ENCODE measurements around the gene PAPPA2. TPM values are rescaled to one million over a fixed set of nuclear protein-coding genes. Genes with fewer than 3 reads are reported as not detected.
"Not testable (repeated sequence)": the region's sequence is repeated elsewhere in the genome, so short reads cannot be mapped to it uniquely, and the experiment has no call there.

Gene PAPPA2
- total and polyA plus RNA-seq, 9 donors, result 0.01 to 0.69 (median 0.32) TPM; not detected in 4

GRCh38 chr1:176557543-176558258 lies 94.7 kb downstream of the PAPPA2 start:
- Histone ChIP-seq H3K27ac (no peak overlapping the region), H3K4me3 (no peak overlapping the region), H3K27me3 (no peaks in the 10 kb centered on the region), H3K9me3 (no peaks in the 10 kb centered on the region), H3K4me1 (ENCODE audit: insufficient read depth) (no peaks in the 10 kb centered on the region), H3K36me3 (no peaks in the 10 kb centered on the region)
- intact Hi-C loops (cut with DNase I), result loop anchor here in 1 of 4 donors (10.0 kb wide), 1 partner anchor 287 kb away; no protein-coding TSS in a partner anchor
- DNase-seq, result no peak
- 49 to 69% (median 67%) methylated on average over 2 of the region's 2 CpGs for WGBS, 3 donors
- no peak for TF ChIP-seq CTCF (IDR thresholded peaks at IDR 0.05)
- TF ChIP-seq POLR2A (IDR thresholded peaks at IDR 0.05), result no peak
- TF ChIP-seq EP300 (IDR thresholded peaks at IDR 0.05), result no peak

GRCh38 chr1:176558561-176558960 lies 95.6 kb downstream of the PAPPA2 start:
- H3K27me3 ChIP-seq, result no peaks in the 10 kb centered on the region
- intact Hi-C loops (cut with DNase I), result loop anchor here in 1 of 4 donors (10.0 kb wide), 1 partner anchor 286 kb away; no protein-coding TSS in a partner anchor

GRCh38 chr1:176559474-176559873 lies 96.5 kb downstream of the PAPPA2 start:
- H3K4me3 ChIP-seq, result no peak overlapping the region
- no peaks in the 10 kb centered on the region for H3K9me3 ChIP-seq
- no peak for DNase-seq
- intact Hi-C loops (cut with DNase I), result loop anchor here in 1 of 4 donors (10.0 kb wide), 1 partner anchor 285 kb away; no protein-coding TSS in a partner anchor
- H3K36me3 ChIP-seq, result no peaks in the 10 kb centered on the region
- WGBS, 3 donors, result 24 to 28% (median 28%) methylated on average over 4 of the region's 4 CpGs
- TF ChIP-seq POLR2A (IDR thresholded peaks at IDR 0.05) (no peak), CTCF (IDR thresholded peaks at IDR 0.05) (no peak), EP300 (IDR thresholded peaks at IDR 0.05) (no peak)
- H3K27ac ChIP-seq, result no peak overlapping the region
- H3K27me3 ChIP-seq, result no peaks in the 10 kb centered on the region
- no peaks in the 10 kb centered on the region for H3K4me1 ChIP-seq (ENCODE audit: insufficient read depth)

More at GRCh38 chr1:176558561-176558960, 95.6 kb downstream of the PAPPA2 start:
- no peak for TF ChIP-seq EP300 (IDR thresholded peaks at IDR 0.05)
- H3K4me1 ChIP-seq (ENCODE audit: insufficient read depth), result no peaks in the 10 kb centered on the region
- no peaks in the 10 kb centered on the region for H3K36me3 ChIP-seq
- 15 to 30% (median 19%) methylated on average over 2 of the region's 2 CpGs for WGBS, 3 donors
- no peak for DNase-seq
- no peaks in the 10 kb centered on the region for H3K9me3 ChIP-seq
- no peak overlapping the region for H3K4me3 ChIP-seq
- no peak overlapping the region for H3K27ac ChIP-seq

- H3K27me3 ChIP-seq, result no peaks in the 10 kb centered on the region
- H3K27ac ChIP-seq, result no peak overlapping the region
- H3K9me3 ChIP-seq, result no peaks in the 10 kb centered on the region
- no peaks in the 10 kb centered on the region for H3K4me1 ChIP-seq (ENCODE audit: insufficient read depth)
- TF ChIP-seq POLR2A (IDR thresholded peaks at IDR 0.05), result no peak
- TF ChIP-seq CTCF (IDR thresholded peaks at IDR 0.05), result peak in 1 of 3 donors; percentile 35
- intact Hi-C loops (cut with DNase I), result loop anchor here in 1 of 4 donors (5.0 to 10.0 kb wide), 2 partner anchors 132 to 285 kb away; no protein-coding TSS in a partner anchor
- H3K36me3 ChIP-seq, result no peaks in the 10 kb centered on the region
- WGBS, 3 donors, result 1% methylated on average over 5 of the region's 5 CpGs
- H3K4me3 ChIP-seq, result no peak overlapping the region
- peak in 1 of 5 donors; percentile 19 for DNase-seq
Observed at GRCh38 chr1:176559878-176560277, 96.9 kb downstream of the PAPPA2 start.

- no peaks in the 10 kb centered on the region for H3K4me1 ChIP-seq (ENCODE audit: insufficient read depth)
- H3K9me3 ChIP-seq, result no peaks in the 10 kb centered on the region
- H3K27ac ChIP-seq, result no peak overlapping the region
- no peak for TF ChIP-seq EP300 (IDR thresholded peaks at IDR 0.05)
- TF ChIP-seq CTCF (IDR thresholded peaks at IDR 0.05), result no peak
- no peak for TF ChIP-seq POLR2A (IDR thresholded peaks at IDR 0.05)
- no peak overlapping the region for H3K4me3 ChIP-seq
- H3K36me3 ChIP-seq, result no peaks in the 10 kb centered on the region
- no peak for DNase-seq
- no peaks in the 10 kb centered on the region for H3K27me3 ChIP-seq
- WGBS, 3 donors, result 89 to 91% (median 90%) methylated on average over 4 of the region's 4 CpGs
- intact Hi-C loops (cut with DNase I), result loop anchor here in 1 of 4 donors (5.0 kb wide), 1 partner anchor 132 kb away; no protein-coding TSS in a partner anchor
Observed at GRCh38 chr1:176560681-176561080, 97.7 kb downstream of the PAPPA2 start.

GRCh38 chr1:176561761-176562160 lies 98.8 kb downstream of the PAPPA2 start:
- H3K27ac ChIP-seq; H3K27me3 ChIP-seq; H3K36me3 ChIP-seq; DNase-seq; H3K4me1 ChIP-seq (ENCODE audit: insufficient read depth); H3K9me3 ChIP-seq; H3K4me3 ChIP-seq: not testable (repeated sequence)
- intact Hi-C loops (cut with DNase I), result loop anchor here in 1 of 4 donors (5.0 kb wide), 1 partner anchor 131 kb away; no protein-coding TSS in a partner anchor
- WGBS, 3 donors, result 89 to 93% (median 92%) methylated on average over 7 of the region's 7 CpGs
